ENCODE data around the gene ATG13. TPM values are rescaled to one million over a fixed set of nuclear protein-coding genes. Genes with fewer than 3 reads are reported as not detected.

ATG13 gene
- total RNA-seq, 4 donors from 2014 or later = 42.0 to 151 (median 98.0) TPM

- no peak overlapping the region for H3K4me3 ChIP-seq (ENCODE audit: low read depth, poor library complexity, severe bottlenecking)
- intact Hi-C loops (cut with DNase I; ENCODE audit: low total_unique reads) = no loop called here
- TF ChIP-seq CTCF (IDR thresholded peaks at IDR 0.05) (no peak), POLR2A (IDR thresholded peaks at IDR 0.05) (no peak)
- 88% methylated on average over 11 of the region's 11 CpGs for WGBS, 2 donors
- DNase-seq (ENCODE audit: low spot score in 2 of 2) = no peak
Measured at GRCh38 chr11:46718155-46719019, 101.0 kb downstream of the ATG13 start.

GRCh38 chr11:46719048-46719542, 101.7 kb downstream of the ATG13 start, which contains the start of gene F2:
Gene F2 (plus strand): TSS chr11:46719213. CDS start chr11:46719236, 23 bp downstream.
- intact Hi-C loops (cut with DNase I; ENCODE audit: low total_unique reads) = no loop called here
- H3K4me3 ChIP-seq (ENCODE audit: low read depth, poor library complexity, severe bottlenecking) = no peak within 1 kb of the TSS
- 88 to 92% methylated on average over 7 of the region's 7 CpGs for WGBS, 2 donors
- DNase-seq (ENCODE audit: low spot score in 2 of 2) = no peak
- no peak for TF ChIP-seq CTCF (IDR thresholded peaks at IDR 0.05)
- TF ChIP-seq POLR2A (IDR thresholded peaks at IDR 0.05) = no peak

GRCh38 chr11:46719543-46720218, 102.3 kb downstream of the ATG13 start:
- intact Hi-C loops (cut with DNase I; ENCODE audit: low total_unique reads) = no loop called here
- H3K4me3 ChIP-seq (ENCODE audit: low read depth, poor library complexity, severe bottlenecking) = no peak overlapping the region
- DNase-seq (ENCODE audit: low spot score in 2 of 2) = no peak
- WGBS, 2 donors = 89 to 93% methylated on average over 25 of the region's 25 CpGs
- TF ChIP-seq CTCF (IDR thresholded peaks at IDR 0.05) (no peak), POLR2A (IDR thresholded peaks at IDR 0.05) (no peak)

- intact Hi-C loops (cut with DNase I; ENCODE audit: low total_unique reads) = no loop called here
- WGBS, 2 donors = 82 to 86% methylated on average over 6 of the region's 6 CpGs
- TF ChIP-seq POLR2A (IDR thresholded peaks at IDR 0.05) = no peak
- TF ChIP-seq CTCF (IDR thresholded peaks at IDR 0.05) = no peak
Measured at GRCh38 chr11:46721286-46721685, 103.9 kb downstream of the ATG13 start.

GRCh38 chr11:46722566-46723358, 105.4 kb downstream of the ATG13 start:
- WGBS, 2 donors = 94 to 95% methylated on average over 11 of the region's 11 CpGs
- no peak overlapping the region for H3K4me3 ChIP-seq (ENCODE audit: low read depth, poor library complexity, severe bottlenecking)
- DNase-seq (ENCODE audit: low spot score in 2 of 2) = no peak
- TF ChIP-seq CTCF (IDR thresholded peaks at IDR 0.05) = no peak
- TF ChIP-seq POLR2A (IDR thresholded peaks at IDR 0.05) = no peak
- intact Hi-C loops (cut with DNase I; ENCODE audit: low total_unique reads) = no loop called here

More at GRCh38 chr11:46721286-46721685, 103.9 kb downstream of the ATG13 start:
- no peak for DNase-seq (ENCODE audit: low spot score in 2 of 2)
- no peak overlapping the region for H3K4me3 ChIP-seq (ENCODE audit: low read depth, poor library complexity, severe bottlenecking)

Data from lower leg skin (tissue), 4 donors.